Activated CD4-positive, alpha-beta memory T cell treated with anti-CD3 and anti-CD28 coated beads, Interleukin-2, amount 10 ng/mL, durations not matched to agents 7 days and 5 days (primary cell): ENCODE data around the gene TRIM26. TPM values are rescaled to one million over a fixed set of nuclear protein-coding genes. Genes with fewer than 3 reads are reported as not detected.

ENCODE experiments used
- CTCF ChIA-PET: fragments of 350-600 bp; sonication (Branson Sonifier 250); formaldehyde crosslinking; loops from one replicate; lab custom pipeline; 2021; ENCODE audit warnings: antibody characterized with exemption, inconsistent platforms; lab: Charles Lee
- POLR2A ChIA-PET: fragments of 350-600 bp; sonication (Branson Sonifier 250); formaldehyde crosslinking; loops from one replicate; lab custom pipeline; 2021; ENCODE audit warnings: antibody characterized with exemption; lab: Charles Lee
- DNase-seq: peaks from one replicate; pipeline ENCODE4 v3.0.0-alpha.2; 2020
- H3K27ac Mint-ChIP-seq: one replicate; pipeline ENCODE4 v1.8.0; 2021; ENCODE audit warnings: mild to moderate bottlenecking, mixed read lengths
- H3K27me3 Mint-ChIP-seq: one replicate; pipeline ENCODE4 v1.8.0; 2021; ENCODE audit warnings: mixed read lengths
- H3K36me3 Mint-ChIP-seq: one replicate; pipeline ENCODE4 v1.8.0; 2021; ENCODE audit warnings: low read depth, mixed read lengths
- H3K4me1 Mint-ChIP-seq: one replicate; pipeline ENCODE4 v1.8.0; 2021; ENCODE audit warnings: mixed read lengths
- H3K4me3 Mint-ChIP-seq: one replicate; pipeline ENCODE4 v1.8.0; 2021; ENCODE audit warnings: mild to moderate bottlenecking, mixed read lengths
- H3K9me3 Mint-ChIP-seq: one replicate; pipeline ENCODE4 v1.8.0; 2021; ENCODE audit warnings: mixed read lengths
- total RNA-seq, 2 experiments: library from RNA; stranded (reverse); gene quantifications; one replicate each; pipeline ENCODE4 v1.2.3, GENCODE V29; 2021

Gene TRIM26
- total RNA-seq, 2 experiments from 2014 or later: 91.1 to 91.5 TPM

- Mint-ChIP-seq H3K36me3 (no peaks in the 10 kb centered on the region), H3K4me1 (peaks cover 16% of the 10 kb centered on the region), H3K9me3 (no peaks in the 10 kb centered on the region), H3K27ac (no peak overlapping the region), H3K4me3 (no peak overlapping the region), H3K27me3 (peaks cover 60% of the 10 kb centered on the region)
- ChIA-PET POLR2A (no interaction called here), CTCF (interaction anchor here (1.0 kb wide), 1 partner anchor 24 kb away, joined by 3 read pairs; no protein-coding TSS in a partner anchor)
- no peak for DNase-seq
These were observed 58.3 kb downstream of the TRIM26 start for GRCh38 chr6:30154709-30155519.

DNA sequence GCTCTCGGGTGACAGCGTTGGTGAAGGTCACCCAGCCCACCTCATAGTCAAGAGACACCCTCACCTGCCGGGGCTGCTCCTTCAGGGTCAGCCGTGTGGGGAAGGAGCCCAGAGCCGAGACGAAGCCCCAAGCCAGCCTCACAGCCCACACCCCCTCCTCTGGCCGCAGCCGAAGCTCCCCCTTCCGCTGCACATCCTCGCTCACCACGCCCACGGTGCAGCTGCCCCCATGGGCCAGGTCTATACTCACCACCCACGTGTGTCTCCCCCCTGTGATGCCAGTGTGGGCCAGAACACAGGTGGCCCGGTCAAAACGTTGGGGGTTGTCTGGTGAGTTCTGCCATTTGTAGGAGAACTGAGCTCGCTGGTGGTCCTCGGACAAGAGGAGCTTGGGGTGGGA, 59.1 kb downstream of the TRIM26 start:
- CTCF ChIA-PET: interaction anchor here (1.0 kb wide), 1 partner anchor 23 kb away, joined by 3 read pairs; no protein-coding TSS in a partner anchor
- H3K9me3 Mint-ChIP-seq: no peaks in the 10 kb centered on the region
- H3K27ac Mint-ChIP-seq: no peak overlapping the region
- DNase-seq: no peak
- no peaks in the 10 kb centered on the region for H3K36me3 Mint-ChIP-seq
- peaks cover 14% of the 10 kb centered on the region for H3K4me1 Mint-ChIP-seq
- H3K4me3 Mint-ChIP-seq: no peak overlapping the region
- H3K27me3 Mint-ChIP-seq: peaks cover 57% of the 10 kb centered on the region
- POLR2A ChIA-PET: no interaction called here

DNA sequence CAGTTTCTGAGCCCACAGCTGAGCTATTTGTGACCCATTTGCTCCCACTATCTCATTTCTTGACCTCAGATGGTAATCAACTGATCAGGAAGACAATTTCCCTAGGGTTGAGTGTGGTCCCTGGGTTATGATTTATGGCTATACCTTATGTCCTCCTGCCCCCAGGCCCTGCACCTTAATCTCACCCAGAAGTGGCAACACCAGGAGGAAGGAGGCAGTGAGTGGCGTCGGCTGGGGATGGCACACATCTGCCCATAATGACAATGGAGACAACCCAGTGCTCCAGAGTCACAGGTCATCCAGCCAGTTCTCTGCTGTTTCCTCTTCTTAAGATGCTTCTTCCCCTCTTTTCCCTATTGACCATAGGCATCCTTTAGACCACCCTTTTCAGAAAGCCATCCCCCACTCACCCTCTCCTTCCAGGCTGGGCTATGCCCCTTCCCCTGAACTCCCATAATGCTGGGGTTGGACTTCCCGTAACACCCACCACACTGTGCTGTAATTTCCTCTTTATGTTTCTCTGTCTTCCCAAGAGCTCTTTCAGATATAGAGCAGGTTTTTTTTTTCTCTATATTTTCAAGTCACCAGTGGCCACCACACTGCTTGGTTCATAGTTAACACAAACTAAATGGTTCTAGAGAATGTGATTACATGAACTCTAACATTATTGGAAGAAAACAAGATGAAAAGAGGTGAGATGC, 60.1 kb downstream of the TRIM26 start:
- CTCF ChIA-PET: no interaction called here
- POLR2A ChIA-PET: no interaction called here
- Mint-ChIP-seq H3K36me3 (no peaks in the 10 kb centered on the region), H3K27me3 (peaks cover 52% of the 10 kb centered on the region), H3K9me3 (no peaks in the 10 kb centered on the region), H3K4me3 (no peak overlapping the region), H3K4me1 (peaks cover 7% of the 10 kb centered on the region), H3K27ac (no peak overlapping the region)
- no peak for DNase-seq

DNA sequence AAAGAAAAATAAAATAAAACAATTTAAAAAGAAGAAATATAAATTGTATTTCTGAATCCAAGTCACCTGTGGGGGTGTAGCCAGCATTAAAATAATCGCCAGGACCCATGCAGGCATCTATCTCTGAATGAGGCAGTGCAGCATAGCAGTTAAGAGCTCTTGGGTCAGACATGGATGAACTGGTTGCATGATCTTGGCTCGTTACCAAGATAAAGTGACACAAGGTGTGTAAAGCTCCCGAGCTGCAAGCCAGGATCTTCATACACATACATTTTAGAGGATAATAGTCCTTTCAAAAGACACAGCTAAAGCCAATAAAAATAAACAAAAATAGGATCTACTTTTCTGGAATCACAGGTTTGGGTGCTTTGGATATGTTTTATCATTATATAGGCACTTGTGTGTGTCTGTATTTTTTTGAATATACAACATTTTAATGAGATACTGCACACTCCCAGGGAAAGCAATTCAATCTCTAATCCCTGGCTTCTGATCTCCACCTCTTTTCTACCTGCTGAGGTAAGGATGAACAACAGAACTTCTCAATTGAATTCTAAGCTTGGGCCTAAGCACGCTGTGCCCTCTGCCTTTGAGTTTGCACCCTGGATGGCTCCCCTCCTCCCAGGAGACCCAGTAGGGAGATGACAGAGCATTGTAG, 61.1 kb downstream of the TRIM26 start:
- H3K36me3 Mint-ChIP-seq: no peaks in the 10 kb centered on the region
- POLR2A ChIA-PET: no interaction called here
- peaks cover 6% of the 10 kb centered on the region for H3K4me1 Mint-ChIP-seq
- H3K9me3 Mint-ChIP-seq: no peaks in the 10 kb centered on the region
- no peak overlapping the region for H3K27ac Mint-ChIP-seq
- CTCF ChIA-PET: interaction anchor here (1.3 to 2.3 kb wide), 2 partner anchors 19 to 20 kb away, joined by 5 to 10 read pairs; no protein-coding TSS in a partner anchor
- DNase-seq: no peak
- no peak overlapping the region for H3K4me3 Mint-ChIP-seq
- peaks cover 54% of the 10 kb centered on the region for H3K27me3 Mint-ChIP-seq

GRCh38 chr6:30151580-30151979, 61.6 kb downstream of the TRIM26 start:
- Mint-ChIP-seq H3K9me3 (no peaks in the 10 kb centered on the region), H3K4me3 (no peak overlapping the region), H3K36me3 (no peaks in the 10 kb centered on the region), H3K27me3 (peaks cover 52% of the 10 kb centered on the region), H3K27ac (no peak overlapping the region), H3K4me1 (peaks cover 8% of the 10 kb centered on the region)
- no peak for DNase-seq
- ChIA-PET CTCF (interaction anchor here (1.3 to 2.3 kb wide), 2 partner anchors 19 to 20 kb away, joined by 5 to 10 read pairs; no protein-coding TSS in a partner anchor), POLR2A (no interaction called here)

DNA sequence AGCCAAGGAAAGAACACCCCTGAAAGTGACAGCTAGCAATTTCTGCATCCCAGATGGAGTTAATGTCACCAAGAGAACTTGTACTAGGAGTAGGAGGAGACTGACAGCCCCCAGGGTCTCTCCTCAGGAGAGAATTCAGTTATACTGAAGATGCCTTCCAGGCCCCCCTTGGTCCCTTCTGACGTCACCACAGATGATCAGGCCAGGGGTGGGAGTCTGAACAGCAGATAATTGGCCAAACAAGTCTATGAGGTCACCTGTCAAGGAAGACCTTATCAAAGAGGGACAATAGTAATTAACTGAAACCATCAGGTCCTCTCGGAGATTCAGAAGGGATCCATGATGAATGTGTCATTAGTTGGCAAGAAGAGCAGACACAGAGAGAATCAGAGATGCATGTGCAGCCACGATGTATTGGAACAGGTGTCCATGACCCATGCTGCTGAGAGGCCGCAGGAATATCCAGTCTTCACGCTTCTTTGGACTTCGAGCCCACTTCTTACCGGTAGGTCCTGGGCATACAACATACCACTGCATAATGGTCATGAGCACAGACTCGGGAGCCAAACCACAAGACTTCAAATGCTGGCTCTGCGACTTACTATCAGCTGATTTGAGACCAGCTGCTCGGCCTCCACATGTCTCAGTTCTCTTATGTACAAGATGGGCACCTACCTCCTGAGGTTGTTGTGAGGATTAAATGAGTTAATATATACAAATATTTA, 62.4 kb downstream of the TRIM26 start:
- ChIA-PET POLR2A (no interaction called here), CTCF (interaction anchor here (1.3 to 2.3 kb wide), 2 partner anchors 19 to 20 kb away, joined by 5 to 10 read pairs; no protein-coding TSS in a partner anchor)
- DNase-seq: no peak

GRCh38 chr6:30149858-30150550, 63.2 kb downstream of the TRIM26 start:
- Mint-ChIP-seq H3K27ac (no peak overlapping the region), H3K36me3 (no peaks in the 10 kb centered on the region), H3K4me3 (no peak overlapping the region), H3K9me3 (no peaks in the 10 kb centered on the region), H3K27me3 (peaks cover 54% of the 10 kb centered on the region), H3K4me1 (peaks cover 8% of the 10 kb centered on the region)
- ChIA-PET CTCF (interaction anchor here (2.3 kb wide), 1 partner anchor 18 kb away, joined by 10 read pairs; no protein-coding TSS in a partner anchor), POLR2A (no interaction called here)
- DNase-seq: no peak

More for the DNA sequence above, 62.4 kb downstream of the TRIM26 start:
- H3K27me3 Mint-ChIP-seq: peaks cover 49% of the 10 kb centered on the region
- no peak overlapping the region for H3K4me3 Mint-ChIP-seq
- H3K36me3 Mint-ChIP-seq: no peaks in the 10 kb centered on the region
- no peak overlapping the region for H3K27ac Mint-ChIP-seq
- H3K4me1 Mint-ChIP-seq: peaks cover 8% of the 10 kb centered on the region
- H3K9me3 Mint-ChIP-seq: no peaks in the 10 kb centered on the region

- POLR2A ChIA-PET: no interaction called here
- H3K9me3 Mint-ChIP-seq: no peaks in the 10 kb centered on the region
- H3K4me3 Mint-ChIP-seq: no peak overlapping the region
- H3K27ac Mint-ChIP-seq: no peak overlapping the region
- no peak for DNase-seq
- peaks cover 57% of the 10 kb centered on the region for H3K27me3 Mint-ChIP-seq
- H3K36me3 Mint-ChIP-seq: no peaks in the 10 kb centered on the region
- peaks cover 8% of the 10 kb centered on the region for H3K4me1 Mint-ChIP-seq
- CTCF ChIA-PET: no interaction called here
These were observed 64.0 kb downstream of the TRIM26 start for GRCh38 chr6:30149234-30149633.

GRCh38 chr6:30147096-30147495, 66.1 kb downstream of the TRIM26 start:
- no peaks in the 10 kb centered on the region for H3K9me3 Mint-ChIP-seq
- CTCF ChIA-PET: interaction anchor here (2.1 kb wide), 1 partner anchor 16 kb away, joined by 5 read pairs; no protein-coding TSS in a partner anchor

GRCh38 chr6:30145818-30146217, 67.4 kb downstream of the TRIM26 start:
- Mint-ChIP-seq H3K27me3 (peaks cover 57% of the 10 kb centered on the region), H3K36me3 (no peaks in the 10 kb centered on the region), H3K4me3 (no peak overlapping the region), H3K27ac (no peak overlapping the region), H3K9me3 (no peaks in the 10 kb centered on the region), H3K4me1 (peaks cover 4% of the 10 kb centered on the region)
- CTCF ChIA-PET: no interaction called here
- POLR2A ChIA-PET: no interaction called here
- DNase-seq: no peak

More at GRCh38 chr6:30147096-30147495, 66.1 kb downstream of the TRIM26 start:
- H3K36me3 Mint-ChIP-seq: no peaks in the 10 kb centered on the region
- peaks cover 53% of the 10 kb centered on the region for H3K27me3 Mint-ChIP-seq
- H3K4me1 Mint-ChIP-seq: peaks cover 8% of the 10 kb centered on the region
- DNase-seq: no peak
- no peak overlapping the region for H3K4me3 Mint-ChIP-seq
- POLR2A ChIA-PET: no interaction called here
- H3K27ac Mint-ChIP-seq: no peak overlapping the region

- H3K27ac Mint-ChIP-seq: no peak overlapping the region
- ChIA-PET CTCF (no interaction called here), POLR2A (interaction anchor here (0.7 kb wide), 1 partner anchor 71 kb away, joined by 3 read pairs; no protein-coding TSS in a partner anchor)
- peaks cover 6% of the 10 kb centered on the region for H3K4me1 Mint-ChIP-seq
- no peaks in the 10 kb centered on the region for H3K36me3 Mint-ChIP-seq
- no peak overlapping the region for H3K4me3 Mint-ChIP-seq
- no peaks in the 10 kb centered on the region for H3K9me3 Mint-ChIP-seq
- no peak for DNase-seq
- H3K27me3 Mint-ChIP-seq: peaks cover 54% of the 10 kb centered on the region
These were observed 68.4 kb downstream of the TRIM26 start for GRCh38 chr6:30144811-30145210.

- Mint-ChIP-seq H3K27me3 (peaks cover 61% of the 10 kb centered on the region), H3K4me3 (no peak overlapping the region), H3K9me3 (no peaks in the 10 kb centered on the region), H3K36me3 (no peaks in the 10 kb centered on the region), H3K4me1 (peaks cover 8% of the 10 kb centered on the region), H3K27ac (no peak overlapping the region)
- no peak for DNase-seq
- CTCF ChIA-PET: interaction anchor here (1.1 kb wide), 1 partner anchor 13 kb away, joined by 3 read pairs; no protein-coding TSS in a partner anchor
- POLR2A ChIA-PET: no interaction called here
These were observed 69.4 kb downstream of the TRIM26 start for GRCh38 chr6:30143780-30144179.
